Measurements from ENCODE around the gene YAP1. TPM values are rescaled to one million over a fixed set of nuclear protein-coding genes. Genes with fewer than 3 reads are reported as not detected.

Gene YAP1
- total and polyA plus RNA-seq, 2 of the 4 experiments (the other 2 are of a cell fraction) = 121 to 251 TPM

DNA sequence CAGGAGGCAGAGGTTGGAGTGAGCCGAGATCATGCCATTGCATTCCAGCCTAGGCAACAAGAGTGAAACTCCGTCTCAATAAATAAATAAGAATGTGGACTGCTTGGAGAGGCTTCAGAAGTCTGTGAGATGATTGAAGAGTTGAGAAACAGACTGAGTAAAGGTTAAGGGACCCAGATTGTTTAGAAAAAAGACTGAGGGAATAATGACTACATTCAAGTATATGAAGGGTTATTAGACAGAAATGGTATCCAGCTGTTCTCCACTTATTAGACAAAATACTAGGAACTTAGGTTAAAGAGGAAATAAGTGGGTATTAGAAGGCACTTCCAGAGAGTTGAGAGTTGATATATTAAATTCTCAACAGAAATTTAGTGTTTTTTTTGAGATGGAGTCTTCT, 10.5 kb upstream of the YAP1 start:
- WGBS, 2 experiments (ENCODE audit: extremely low coverage in 2 of 2, insufficient read length in 1 of 2) = no CpG with 5 or more reads among the region's 2 CpGs
- POLR2A ChIA-PET (ENCODE audit: unreplicated experiment) = no interaction called here
- H3K36me3 ChIP-seq (ENCODE audit: control insufficient read depth, insufficient read depth, low read length) = no peaks in the 10 kb centered on the region

More for the DNA sequence above, 10.5 kb upstream of the YAP1 start:
- CTCF ChIA-PET = no interaction called here
- Histone ChIP-seq H2BK20ac (ENCODE audit: low read depth, low read length) (no peak overlapping the region), H4K8ac (ENCODE audit: low read depth in 2 of 2, low read length in 2 of 2) (no peak overlapping the region), H3K18ac (ENCODE audit: low read depth, low read length) (no peak overlapping the region), H3K23ac (ENCODE audit: low read depth, low read length) (no peak overlapping the region), H3K27ac (ENCODE audit: insufficient read depth, low read length) (no peak overlapping the region), H2BK5ac (ENCODE audit: low read depth, low read length, poor library complexity, severe bottlenecking) (no peak overlapping the region), H4K20me1 (ENCODE audit: insufficient read depth, low read length) (no peaks in the 10 kb centered on the region), H3K27me3 (ENCODE audit: control insufficient read depth, insufficient read depth, low read length) (no peaks in the 10 kb centered on the region), H4K5ac (ENCODE audit: low read depth, low read length) (no peak overlapping the region), H3K56ac (ENCODE audit: extremely low read depth, insufficient read depth, low read length) (no peak overlapping the region), H3K9me1 (ENCODE audit: insufficient read depth, low read length) (no peaks in the 10 kb centered on the region), H2AK9ac (replicated peaks; ENCODE audit: low read depth, low read length, poor library complexity) (no peak overlapping the region), H3K4me2 (ENCODE audit: low read depth, low read length) (no peak overlapping the region), H3K4me1 (ENCODE audit: control insufficient read depth, insufficient read depth, low read length) (no peaks in the 10 kb centered on the region), H3K4ac (ENCODE audit: low read depth, low read length) (no peak overlapping the region), H3K9me3 (ENCODE audit: control insufficient read depth, insufficient read depth, low read length) (no peaks in the 10 kb centered on the region), H2BK120ac (ENCODE audit: low read depth, low read length) (no peak overlapping the region), H2BK15ac (ENCODE audit: low read depth, low read length) (no peak overlapping the region), H2AK5ac (ENCODE audit: low read depth, low read length) (no peak overlapping the region), H3K9ac (ENCODE audit: low read depth, low read length) (no peak overlapping the region), H3K4me3 (ENCODE audit: insufficient read depth, low read depth, low read length) (no peak overlapping the region), H3K79me1 (ENCODE audit: low read depth in 1 of 2, low read length in 2 of 2) (no peaks in the 10 kb centered on the region), H3K14ac (replicated peaks; ENCODE audit: low read depth, low read length) (no peak overlapping the region), H4K91ac (ENCODE audit: insufficient read depth, low read depth, low read length) (no peak overlapping the region), H2AFZ (replicated peaks; ENCODE audit: low read length, poor library complexity) (no peak overlapping the region)
- in situ Hi-C loops (cut with MboI; ENCODE audit: low sequenced_read_pairs) (no loop called here), dilution Hi-C loops (cut with HindIII; ENCODE audit: low sequenced_read_pairs, unreplicated experiment) (no loop called here), intact Hi-C loops (cut with micrococcal nuclease) (no loop called here)
- peak; percentile 66 for ATAC-seq (ENCODE audit: low read depth)
- TF ChIP-seq FOS (IDR thresholded peaks at IDR 0.05; ENCODE audit: low read depth, low read length) (no peak), RCOR1 (IDR thresholded peaks at IDR 0.05; ENCODE audit: insufficient replicate concordance, low read length) (no peak), BHLHE40 (IDR thresholded peaks at IDR 0.05; ENCODE audit: low read depth, low read length) (no peak), SMC3 (IDR thresholded peaks at IDR 0.05; ENCODE audit: low read depth, low read length) (no peak), RAD21 (IDR thresholded peaks at IDR 0.05; ENCODE audit: low read length) (no peak), MAZ (IDR thresholded peaks at IDR 0.05; ENCODE audit: borderline replicate concordance, low read depth, low read length) (no peak), MAFK (IDR thresholded peaks at IDR 0.05; ENCODE audit: low read depth, low read length) (no peak), MXI1 (IDR thresholded peaks at IDR 0.05; ENCODE audit: borderline replicate concordance, low read depth, low read length) (no peak), CEBPB (IDR thresholded peaks at IDR 0.05; ENCODE audit: low read depth, low read length) (no peak)
- TF ChIP-seq, protein P1, sequence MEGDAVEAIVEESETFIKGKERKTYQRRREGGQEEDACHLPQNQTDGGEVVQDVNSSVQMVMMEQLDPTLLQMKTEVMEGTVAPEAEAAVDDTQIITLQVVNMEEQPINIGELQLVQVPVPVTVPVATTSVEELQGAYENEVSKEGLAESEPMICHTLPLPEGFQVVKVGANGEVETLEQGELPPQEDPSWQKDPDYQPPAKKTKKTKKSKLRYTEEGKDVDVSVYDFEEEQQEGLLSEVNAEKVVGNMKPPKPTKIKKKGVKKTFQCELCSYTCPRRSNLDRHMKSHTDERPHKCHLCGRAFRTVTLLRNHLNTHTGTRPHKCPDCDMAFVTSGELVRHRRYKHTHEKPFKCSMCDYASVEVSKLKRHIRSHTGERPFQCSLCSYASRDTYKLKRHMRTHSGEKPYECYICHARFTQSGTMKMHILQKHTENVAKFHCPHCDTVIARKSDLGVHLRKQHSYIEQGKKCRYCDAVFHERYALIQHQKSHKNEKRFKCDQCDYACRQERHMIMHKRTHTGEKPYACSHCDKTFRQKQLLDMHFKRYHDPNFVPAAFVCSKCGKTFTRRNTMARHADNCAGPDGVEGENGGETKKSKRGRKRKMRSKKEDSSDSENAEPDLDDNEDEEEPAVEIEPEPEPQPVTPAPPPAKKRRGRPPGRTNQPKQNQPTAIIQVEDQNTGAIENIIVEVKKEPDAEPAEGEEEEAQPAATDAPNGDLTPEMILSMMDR (conservative IDR thresholded peaks at IDR 0.05; ENCODE audit: low read depth, low read length) = no peak
- TF ChIP-seq, protein P2, sequence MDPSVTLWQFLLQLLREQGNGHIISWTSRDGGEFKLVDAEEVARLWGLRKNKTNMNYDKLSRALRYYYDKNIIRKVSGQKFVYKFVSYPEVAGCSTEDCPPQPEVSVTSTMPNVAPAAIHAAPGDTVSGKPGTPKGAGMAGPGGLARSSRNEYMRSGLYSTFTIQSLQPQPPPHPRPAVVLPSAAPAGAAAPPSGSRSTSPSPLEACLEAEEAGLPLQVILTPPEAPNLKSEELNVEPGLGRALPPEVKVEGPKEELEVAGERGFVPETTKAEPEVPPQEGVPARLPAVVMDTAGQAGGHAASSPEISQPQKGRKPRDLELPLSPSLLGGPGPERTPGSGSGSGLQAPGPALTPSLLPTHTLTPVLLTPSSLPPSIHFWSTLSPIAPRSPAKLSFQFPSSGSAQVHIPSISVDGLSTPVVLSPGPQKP (IDR thresholded peaks at IDR 0.05; ENCODE audit: borderline replicate concordance, low read depth, low read length) = no peak
- DNase-seq = no peak
- no TSS peak for BruUV-seq (replicated peaks)
